HG03342 (cell line): ENCODE measurements around the gene ITPR2.

Experiments
- ATAC-seq: cut with Tn5 transposase; IDR thresholded peaks from one replicate; pipeline ENCODE4 v1.9.1; 2021; ENCODE audit warnings: mild to moderate bottlenecking, moderate library complexity; ENCODE audit not compliant: unreplicated experiment

Gene ITPR2

DNA sequence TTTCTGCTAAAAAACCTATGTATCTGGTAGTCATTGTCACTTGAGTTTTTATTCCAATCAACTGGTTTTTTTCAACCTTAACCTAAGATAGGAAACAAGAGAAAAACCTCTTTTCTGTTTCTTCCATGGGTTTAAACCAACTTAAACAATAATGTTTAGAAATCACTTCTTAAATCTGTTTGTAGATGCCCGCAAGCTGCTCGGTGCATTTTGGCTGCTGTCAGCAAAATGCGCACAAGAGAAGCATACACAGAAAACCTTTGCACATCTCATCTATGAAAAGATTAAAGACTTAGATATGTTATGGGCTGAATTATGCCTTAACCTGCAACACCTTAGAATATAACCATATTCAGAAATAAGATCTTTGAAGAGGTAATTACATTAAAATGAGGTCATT, 299.8 kb downstream of the ITPR2 start:
- ATAC-seq: no peak

DNA sequence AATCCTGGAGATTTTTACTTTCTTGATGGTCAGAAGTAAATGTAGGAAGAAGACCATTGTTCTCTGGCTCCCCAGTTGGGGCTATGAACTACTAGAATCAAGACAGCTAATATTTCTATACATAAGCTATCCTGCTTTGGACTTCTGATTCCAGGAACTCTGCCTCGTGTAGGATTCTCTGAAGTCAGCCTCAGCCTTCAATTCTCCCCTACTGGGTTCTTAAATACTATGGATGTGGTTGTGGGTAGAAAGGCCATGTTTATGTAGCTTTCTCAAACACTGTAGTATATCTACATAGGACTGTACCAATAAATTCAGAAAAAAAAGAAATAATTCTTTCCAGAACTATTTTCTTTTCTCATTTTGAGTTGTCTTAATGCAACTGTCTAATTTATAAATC, 302.5 kb downstream of the ITPR2 start:
- no peak for ATAC-seq

DNA sequence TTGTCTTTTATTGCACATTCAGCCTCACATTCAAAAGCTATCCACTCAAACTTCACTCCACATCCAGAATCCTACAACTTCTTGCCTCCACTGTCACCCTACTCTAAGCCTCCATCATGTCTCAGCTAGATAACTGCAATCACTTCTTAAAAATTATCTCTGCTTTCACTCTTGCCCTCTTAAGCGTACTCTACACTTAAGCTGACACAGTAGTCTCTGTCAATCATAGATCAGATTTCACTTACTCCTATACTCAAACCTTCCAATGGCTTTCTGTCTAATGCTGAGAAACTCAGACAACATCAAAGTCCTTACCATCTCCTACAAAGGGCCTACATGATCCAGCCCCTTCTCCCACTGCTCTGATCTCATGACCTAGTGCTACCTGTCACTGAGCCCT, 304.1 kb downstream of the ITPR2 start:
- no peak for ATAC-seq

DNA sequence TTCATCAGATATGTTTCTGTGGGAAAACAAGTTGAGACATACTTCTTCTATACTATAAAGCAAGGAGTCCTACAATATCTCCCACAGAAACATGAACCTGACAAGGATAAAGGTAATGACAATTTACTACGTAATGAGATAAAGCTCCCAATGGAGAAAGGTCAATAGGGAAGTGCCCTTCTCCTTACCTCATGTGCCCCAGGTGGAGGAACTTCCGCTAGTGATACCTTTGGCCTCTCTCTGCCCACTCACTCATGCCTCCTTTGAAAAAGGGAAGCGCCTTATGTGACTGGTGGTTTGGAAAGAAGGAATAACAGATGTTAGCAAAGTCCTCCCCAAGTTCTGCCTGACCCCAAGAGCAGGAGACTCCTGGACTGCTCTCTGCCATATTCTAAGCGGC, 305.3 kb downstream of the ITPR2 start:
- ATAC-seq: no peak

DNA sequence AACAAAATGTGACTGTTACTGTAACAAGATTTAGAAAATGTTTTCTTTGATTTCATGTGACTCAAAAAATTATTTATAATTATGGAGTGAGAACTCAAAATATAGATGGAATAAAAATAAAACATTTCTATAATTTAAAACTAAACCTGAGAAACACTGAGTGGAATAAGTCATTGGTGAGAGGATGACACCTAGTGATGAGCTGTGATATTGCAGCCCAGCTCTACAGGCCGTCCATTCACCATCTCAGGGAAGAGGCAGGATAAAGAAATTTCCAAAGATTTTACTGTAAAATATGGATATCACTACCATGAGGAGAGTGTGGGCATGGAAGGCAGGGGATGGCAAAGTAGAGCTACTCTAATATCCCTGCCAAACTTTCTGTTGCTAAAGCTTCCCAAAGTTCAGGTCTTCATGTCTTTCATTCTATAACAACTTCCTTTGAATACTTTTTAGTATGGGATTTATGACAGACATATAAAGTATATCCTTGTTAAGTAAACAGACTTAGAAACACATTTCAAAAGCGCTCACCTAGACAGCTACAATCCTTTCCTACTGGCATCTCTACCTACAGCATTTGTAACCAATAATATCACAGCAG, 308.0 kb downstream of the ITPR2 start:
- ATAC-seq: no peak

DNA sequence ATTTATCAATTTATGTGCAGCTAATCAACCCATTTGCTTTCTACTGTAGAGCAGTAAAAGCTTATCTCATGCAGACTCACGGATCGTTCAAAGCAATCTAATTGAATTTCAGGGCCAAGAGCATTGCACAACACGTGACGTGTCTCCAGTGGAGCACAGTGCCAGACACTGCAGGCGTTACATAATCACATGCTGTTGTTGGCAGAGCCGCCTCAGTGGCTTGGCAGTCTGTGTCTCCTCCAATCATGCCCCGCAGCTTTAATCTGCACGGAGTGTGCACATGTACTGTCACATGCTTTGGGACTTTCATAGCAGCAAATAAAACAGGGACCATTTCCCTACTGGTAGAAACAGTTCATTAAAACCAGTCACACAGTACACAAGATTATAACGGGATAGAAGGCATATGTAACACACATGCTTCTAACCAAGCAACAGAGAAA, 309.3 kb downstream of the ITPR2 start:
- ATAC-seq: no peak

DNA sequence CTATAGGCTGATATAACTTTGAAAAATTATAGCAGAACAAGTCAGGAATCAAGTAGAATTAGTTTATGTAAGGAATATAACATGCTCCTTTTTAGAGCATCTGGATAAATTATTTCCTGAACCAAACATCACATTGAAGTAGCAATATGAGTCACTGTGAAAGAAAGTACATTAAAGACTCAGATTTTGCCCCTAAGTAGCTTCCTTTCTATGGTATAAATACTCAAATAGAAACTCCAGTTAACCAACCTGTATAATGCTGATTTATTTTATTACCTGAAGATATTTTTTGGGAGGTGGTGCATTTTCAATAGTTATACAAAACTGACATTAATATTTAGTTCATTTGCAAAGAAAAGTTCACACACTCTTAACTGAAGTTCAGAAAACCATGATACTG, 312.1 kb downstream of the ITPR2 start:
- peak; percentile 53 for ATAC-seq

DNA sequence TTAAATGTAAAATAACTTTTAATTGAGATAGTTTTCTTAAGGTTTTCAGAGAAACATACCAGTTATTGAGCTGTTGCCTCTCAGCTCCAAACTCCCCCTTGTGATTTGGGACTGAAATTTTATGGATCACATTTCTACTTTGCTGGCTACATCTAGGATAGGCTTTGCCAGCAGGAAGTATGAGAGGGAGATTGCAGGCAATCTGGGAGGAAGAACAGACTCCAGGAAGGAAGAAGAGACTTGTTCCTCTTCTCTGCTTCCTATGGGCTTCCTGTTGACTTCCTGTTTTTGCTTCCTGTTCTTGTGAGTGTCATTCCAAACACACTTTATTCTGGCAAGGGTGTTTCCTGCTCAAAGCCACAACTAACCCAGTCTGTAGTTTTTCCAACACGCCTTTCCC, 312.9 kb downstream of the ITPR2 start:
- no peak for ATAC-seq

DNA sequence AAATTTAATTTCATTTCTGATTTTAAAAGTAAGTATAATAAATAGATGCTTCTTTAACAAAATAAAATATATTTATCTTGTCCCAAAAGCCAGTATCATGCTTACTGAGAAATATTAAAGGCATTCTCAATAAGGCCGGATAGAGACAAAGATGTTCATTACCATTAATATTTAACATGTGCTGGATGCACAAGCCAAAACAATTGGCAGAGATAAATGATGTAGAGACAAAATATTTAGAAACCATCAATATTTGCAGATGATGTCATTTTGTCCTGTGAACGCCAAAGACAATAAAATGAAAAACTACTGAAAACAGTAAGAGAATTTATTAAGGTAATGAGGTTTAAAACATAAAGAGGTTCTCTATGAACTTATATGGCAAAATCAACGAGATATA, 313.5 kb downstream of the ITPR2 start:
- no peak for ATAC-seq

DNA sequence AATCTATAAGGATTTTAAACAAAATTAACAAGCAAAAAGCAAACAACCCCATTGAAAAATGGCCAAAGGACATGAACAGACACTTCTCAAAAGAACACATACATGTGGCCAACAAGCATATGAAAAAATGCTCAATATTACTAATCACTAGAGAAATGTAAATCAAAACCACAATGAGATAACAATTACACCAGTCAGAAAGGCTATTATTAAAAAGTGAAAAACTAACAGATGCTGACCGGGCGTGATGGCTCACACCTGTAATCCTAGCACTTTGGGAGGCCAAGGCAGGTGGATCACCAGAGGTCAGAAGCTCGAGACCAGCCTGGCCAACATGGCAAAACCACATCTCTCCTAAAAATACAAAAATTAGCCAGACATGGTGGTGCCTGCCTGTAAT, 315.7 kb downstream of the ITPR2 start:
- peak; percentile 64 for ATAC-seq

DNA sequence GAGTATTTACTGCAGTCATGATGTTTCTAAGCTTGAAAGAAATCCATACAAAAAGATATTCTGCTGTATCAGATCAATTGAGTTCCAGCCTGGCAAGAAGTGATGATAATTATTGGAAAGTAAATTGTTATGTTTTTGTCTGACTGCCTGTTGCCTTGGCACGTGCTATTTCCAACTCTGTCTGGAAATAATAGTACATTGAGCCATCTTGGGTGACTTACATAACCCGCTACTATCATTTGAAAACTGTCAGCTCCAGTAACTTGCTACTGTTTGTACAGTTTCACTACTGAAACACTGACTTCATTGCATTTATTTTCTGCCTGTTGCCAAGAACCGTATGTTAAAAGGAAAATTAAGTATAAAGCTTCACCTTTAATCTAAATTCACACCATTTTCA, 318.6 kb downstream of the ITPR2 start:
- ATAC-seq: peak; percentile 44

DNA sequence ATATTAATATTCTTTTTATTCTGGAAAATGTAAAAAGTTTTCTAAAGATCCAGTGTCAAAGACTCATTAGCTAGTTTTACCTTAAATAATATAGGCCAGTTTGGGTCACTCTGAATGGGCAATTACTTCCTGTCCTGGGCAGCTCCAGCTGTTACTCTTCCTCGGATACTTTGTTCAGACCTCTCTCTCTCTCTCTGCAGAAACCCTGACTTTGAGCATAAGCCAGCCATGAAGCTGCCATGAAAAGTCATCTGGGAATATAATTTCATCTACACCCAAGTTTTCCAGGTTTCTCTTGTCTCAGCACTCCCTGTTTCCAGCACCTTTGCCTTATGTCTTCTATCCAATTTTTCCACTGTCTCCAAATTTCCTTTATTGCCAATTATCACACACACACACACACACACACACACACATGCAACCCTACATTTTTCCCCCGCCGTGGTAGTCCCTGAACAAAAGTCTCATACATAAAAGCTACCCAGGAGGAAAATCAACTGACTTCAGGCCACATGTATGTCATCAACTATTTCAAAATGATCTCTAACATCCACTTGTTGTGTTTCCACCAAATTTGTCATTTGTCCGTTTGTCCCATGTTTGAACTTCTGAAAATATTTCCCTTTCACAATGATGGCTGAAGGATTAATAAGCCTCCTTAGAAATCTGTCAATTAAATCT, 319.5 kb downstream of the ITPR2 start:
- no peak for ATAC-seq

DNA sequence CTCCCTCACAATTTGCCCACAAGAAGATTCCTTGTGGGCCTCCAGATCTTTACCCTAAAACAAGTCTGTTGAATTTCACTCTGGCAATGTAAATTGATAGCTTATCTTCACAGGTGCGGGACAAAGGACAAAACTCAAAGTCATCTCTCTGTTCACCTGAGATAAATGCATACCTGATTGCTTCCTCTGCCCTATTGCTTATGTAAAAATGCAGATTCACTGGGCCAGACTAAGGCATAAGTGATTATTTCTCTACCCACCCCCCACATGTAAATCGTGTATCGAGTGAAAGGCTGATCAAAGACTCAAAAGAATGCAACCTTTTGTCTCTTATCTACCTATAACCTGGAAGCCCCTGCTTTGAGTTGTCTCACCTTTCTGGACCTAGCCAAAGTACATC, 320.8 kb downstream of the ITPR2 start:
- ATAC-seq: no peak

DNA sequence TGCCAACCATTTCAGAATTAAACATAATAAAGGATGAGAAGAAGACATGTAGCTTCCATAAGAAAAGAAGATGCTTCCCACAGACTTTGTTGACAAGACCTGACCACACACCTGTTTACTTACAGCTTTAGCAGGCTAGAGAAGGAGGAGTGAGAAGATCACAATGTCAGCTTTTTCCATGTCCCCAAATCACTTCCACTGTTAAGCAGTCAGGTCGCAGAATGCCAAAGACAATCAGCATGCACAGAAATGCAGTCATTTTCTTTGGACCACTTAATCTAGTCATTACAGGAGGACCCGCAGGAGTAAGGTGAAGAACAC, 322.7 kb downstream of the ITPR2 start:
- ATAC-seq: no peak

DNA sequence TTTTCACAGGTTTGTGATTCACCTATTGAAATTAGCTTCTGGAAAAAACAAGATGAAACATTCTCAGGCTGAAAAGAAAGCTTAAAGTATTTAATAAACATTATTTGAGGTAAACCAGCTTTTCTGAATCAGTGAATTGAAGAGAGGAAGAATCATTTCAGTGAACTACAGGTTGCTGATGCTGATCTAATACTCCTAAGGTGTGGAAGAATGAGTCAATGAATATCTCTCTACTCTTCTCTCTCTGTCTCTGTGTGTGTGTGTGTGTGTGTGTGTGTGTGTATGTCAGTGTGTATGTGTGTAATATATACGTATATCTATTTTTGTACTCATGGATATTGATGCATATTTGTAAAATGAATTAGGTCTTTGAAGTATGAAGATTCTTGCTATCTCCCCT, 325.4 kb downstream of the ITPR2 start:
- no peak for ATAC-seq

DNA sequence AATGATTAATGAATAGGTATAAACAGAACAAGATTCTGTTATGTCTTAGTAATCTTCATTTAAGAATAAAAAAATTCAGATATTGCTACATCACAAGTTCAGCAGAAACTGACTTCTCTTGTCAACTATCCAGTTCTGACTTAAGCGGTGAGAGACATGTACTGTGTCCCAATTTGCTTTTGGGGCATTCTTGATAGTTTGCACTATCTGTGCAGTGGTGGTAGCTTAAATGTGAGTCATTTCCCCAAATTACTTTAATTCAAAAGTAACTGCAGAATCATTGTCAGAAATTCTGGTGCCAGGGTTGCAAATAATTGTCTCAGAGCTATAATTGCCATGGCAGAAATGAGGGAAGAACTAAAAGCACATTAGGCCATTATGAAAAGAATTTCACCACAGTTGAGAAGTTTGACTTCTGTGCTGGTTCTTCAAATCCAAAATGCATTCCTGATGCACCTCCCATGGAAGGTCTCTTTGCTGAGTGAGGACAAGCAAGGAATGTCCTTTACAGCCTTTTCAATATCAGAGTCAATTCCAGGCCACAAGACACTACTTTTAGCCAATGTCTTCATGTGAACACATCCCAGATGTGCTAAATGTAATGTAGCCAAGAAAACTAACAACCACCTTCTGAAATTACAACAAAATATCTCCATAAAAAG, 332.9 kb downstream of the ITPR2 start:
- no peak for ATAC-seq

DNA sequence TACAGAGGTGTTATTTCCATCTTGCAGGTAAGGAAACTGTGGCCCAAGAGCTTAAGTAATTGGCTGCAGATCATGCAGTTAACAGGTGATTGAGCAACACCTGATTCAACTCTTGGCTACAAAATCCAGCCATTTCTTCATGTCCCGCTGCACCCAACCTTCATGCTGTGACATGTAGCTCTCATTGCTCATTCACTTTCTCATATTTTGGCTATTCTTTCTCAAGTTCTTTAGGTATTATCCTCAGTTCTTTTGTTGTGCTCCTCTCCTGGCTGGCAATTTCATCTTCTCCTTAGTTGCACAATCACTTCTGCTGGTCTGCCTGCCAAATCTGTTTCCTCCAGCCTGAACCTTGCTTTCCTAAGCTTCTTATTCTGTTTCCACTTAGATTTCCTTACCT, 336.8 kb downstream of the ITPR2 start:
- no peak for ATAC-seq

DNA sequence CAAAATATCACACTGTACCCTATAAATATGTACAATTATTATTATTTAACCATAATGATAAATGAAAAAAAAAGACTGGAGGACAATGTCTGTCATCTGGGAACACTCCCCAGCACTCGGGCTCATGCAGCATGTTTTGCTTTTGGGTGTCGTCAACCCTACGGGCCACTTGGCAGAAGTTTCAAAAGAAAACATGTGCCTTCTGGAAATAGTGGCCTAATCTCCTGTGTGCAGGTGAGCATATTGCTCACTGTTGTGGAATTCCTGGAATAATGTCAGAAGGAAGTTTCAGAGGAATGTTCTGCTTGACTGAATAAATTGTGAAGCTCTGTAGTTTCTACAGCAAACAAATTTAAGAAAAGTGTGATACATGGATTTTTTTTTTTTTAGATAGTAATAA, 339.3 kb downstream of the ITPR2 start:
- ATAC-seq: no peak

DNA sequence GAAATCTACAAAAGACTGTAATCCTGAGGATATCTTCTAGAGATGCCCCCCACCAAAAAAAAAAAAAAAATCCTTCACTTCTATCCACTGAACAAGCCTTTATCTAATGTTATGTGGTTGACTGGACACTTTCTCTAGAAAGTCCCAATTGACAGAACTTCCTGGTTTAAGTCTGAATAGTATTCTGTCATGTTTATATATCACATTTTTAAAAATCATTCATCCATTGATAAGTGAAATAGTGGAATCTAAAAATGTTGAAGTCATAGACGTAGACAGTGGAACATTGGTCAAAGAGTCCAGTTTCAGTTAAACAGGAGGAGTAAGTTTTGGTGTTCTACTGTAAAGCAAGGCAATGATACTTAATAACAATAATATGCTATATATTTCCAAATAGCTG, 340.6 kb downstream of the ITPR2 start:
- ATAC-seq: no peak

DNA sequence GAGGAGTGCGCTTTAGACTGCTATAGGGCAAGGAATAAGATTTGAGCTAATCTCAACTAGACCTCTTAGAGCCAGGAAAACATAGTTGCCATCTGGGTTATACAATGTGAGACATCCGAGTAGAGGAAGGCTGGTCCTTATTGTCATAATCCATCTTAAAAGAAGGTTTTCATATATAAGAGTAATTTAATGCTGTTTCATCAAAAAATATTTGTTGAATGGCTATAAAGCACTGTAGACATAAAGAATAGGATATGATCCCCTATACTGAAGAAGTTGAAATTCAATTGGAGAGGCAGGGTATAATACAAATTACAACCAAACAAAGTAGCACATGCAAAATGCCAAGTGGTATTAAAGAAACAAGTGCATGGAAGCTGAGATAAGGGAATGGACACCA, 343.1 kb downstream of the ITPR2 start:
- ATAC-seq: no peak

DNA sequence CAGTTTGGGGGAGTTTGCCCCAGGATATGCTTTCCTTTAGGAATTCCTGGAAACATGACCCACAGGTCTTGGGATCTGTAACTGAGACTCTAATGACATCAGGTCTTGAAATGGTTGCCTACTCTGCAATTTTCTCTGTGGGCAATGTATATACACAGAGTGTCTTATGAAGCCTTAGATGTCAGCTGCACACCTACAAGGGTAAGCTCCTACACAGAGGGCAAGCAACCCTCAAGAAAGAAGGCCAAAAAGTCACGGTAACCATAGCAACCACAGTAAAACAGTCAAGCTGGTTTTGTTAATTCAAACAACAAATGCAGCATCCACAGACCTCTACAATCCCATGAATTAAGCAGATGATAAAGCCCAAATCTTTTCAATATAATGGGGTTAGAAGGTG, 344.6 kb downstream of the ITPR2 start:
- no peak for ATAC-seq

DNA sequence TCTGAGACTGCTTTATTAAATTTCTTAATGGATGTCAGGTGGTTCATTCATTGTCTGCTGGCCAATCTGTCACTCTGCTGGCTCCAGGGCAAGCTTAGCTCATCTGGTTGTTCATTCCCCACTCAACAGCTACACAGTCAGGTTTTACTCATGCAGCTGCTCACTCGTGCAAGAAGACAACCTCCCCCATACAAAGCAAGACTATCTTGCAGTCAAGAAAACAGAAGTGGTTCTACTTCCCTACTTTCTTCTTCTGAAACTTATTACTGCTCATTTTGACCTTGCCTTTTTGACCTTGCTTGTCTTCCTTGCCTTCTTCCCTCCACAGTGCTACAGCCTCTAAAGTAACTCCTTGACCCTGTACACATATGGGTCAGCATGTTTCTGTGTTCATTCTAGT, 359.7 kb downstream of the ITPR2 start:
- peak; percentile 89 for ATAC-seq

DNA sequence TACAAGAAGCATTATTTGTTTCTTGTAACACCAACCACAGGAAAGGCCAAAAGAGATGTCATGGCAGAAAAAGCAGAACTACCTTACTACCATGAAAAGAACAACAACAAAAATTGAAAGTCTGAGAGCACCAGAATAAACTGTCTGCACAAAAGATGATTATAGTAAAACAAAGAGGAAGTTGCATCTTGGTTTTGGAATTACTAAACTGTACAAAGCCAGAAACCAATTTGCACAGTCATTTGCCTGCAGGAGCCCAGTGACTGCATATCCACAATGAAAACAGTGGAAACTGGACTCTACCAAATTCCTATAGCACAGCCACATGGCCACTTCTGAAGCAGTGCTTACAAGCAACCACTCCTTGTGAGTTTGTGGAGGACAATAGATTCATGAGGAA, 361.4 kb downstream of the ITPR2 start:
- peak; percentile 68 for ATAC-seq
